ENCODE results near the gene ZC3H12D.
"Not testable (repeated sequence)": the region's sequence is repeated elsewhere in the genome, so short reads cannot be mapped to it uniquely, and the experiment has no call there.

The ZC3H12D gene

GRCh38 chr6:149483849-149484655 lies 762 bp downstream of the ZC3H12D start:
- DNase-seq (ENCODE audit: low read depth, low spot score) = no peak

DNA sequence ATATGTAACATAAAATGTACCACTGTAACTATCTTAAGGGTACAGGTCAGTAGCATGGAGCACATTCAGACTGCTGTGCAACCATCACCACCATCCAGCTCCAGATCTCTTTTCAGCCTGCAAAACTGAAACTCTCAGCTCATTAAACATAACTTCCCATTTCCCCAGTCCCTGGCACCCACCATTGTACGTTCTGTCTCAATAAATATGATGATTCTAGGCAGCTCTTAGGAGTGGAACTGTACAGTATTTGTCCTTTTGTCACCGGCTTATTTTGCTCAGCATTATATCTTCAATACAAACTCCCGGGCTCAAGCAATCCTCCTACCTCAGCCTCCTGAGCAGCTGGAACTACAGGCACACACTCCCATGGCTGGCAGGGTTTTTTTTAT lies 1.5 kb downstream of the ZC3H12D start:
- DNase-seq (ENCODE audit: low read depth, low spot score) = no peak

GRCh38 chr6:149482545-149483333 lies 2.1 kb downstream of the ZC3H12D start:
- DNase-seq (ENCODE audit: low read depth, low spot score) = no peak

- DNase-seq (ENCODE audit: low read depth, low spot score) = no peak
Measured at GRCh38 chr6:149480502-149481280, 4.1 kb downstream of the ZC3H12D start.

DNA sequence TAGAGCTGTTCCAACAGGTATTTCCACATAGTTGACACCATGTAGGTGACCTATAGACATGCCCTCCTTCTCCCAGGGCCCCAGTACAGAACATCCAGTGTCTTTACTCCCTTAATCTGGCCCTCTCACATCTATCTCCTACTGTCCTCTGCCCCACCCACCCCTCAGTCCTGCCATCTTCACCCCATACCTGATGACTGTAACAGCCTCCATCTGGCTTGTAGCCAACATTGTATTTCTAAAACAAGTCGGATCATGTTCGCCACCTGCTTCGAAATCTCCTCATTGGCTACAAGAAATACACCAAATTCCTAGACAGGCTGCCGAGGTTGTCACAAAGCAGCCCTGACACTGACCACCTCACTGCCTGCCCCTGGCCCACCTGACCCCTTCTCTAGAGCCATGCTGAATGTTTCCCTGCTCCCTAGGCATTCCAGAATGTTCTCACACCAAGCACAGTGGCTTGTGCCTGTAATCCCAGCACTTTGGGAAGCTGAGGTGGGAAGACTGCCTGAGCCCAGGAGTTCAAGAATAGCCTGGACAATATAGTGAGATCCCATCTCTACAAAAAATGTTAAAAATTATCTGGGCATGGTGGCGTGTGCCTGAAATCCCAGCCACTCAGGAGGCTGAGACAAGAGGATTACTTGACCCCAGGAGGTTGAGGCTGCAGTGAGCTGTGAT lies 6.0 kb downstream of the ZC3H12D start:
- no peak for DNase-seq (ENCODE audit: low read depth, low spot score)

GRCh38 chr6:149477544-149477943 lies 7.3 kb downstream of the ZC3H12D start:
- no peak for DNase-seq (ENCODE audit: low read depth, low spot score)

DNA sequence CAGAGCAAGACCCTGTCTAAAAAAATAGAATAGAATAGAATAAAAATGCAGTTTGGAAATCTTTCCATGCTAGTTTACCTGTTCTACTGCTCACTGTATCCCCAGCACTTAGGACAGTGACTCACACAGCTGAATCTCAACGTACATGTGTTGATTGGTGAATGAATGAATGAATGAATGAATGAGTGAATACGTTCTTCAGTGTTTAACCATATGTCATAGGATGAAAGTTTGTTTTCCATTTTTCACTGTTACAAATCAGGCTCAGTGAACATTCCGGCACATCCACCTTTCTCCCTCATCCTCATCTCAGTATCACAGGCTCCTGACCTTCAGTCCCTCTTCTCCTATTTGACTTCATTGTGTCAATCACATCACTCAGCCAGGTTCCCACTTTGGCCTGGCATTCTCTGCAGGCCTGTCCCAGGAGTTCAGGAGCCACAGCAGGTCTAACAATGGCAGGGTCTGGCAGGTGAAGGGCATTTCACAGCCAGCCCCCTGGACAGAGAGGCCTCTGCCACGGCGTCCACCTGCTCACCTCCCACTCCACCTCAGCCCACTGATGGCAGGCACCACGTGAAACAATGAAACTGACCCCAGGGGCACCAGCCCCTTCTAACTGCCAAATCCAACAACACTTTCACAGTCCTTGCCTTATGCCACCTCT lies 7.9 kb downstream of the ZC3H12D start:
- DNase-seq (ENCODE audit: low read depth, low spot score) = no peak

- no peak for DNase-seq (ENCODE audit: low read depth, low spot score)
Measured at GRCh38 chr6:149474108-149474935, 10.5 kb downstream of the ZC3H12D start.

DNA sequence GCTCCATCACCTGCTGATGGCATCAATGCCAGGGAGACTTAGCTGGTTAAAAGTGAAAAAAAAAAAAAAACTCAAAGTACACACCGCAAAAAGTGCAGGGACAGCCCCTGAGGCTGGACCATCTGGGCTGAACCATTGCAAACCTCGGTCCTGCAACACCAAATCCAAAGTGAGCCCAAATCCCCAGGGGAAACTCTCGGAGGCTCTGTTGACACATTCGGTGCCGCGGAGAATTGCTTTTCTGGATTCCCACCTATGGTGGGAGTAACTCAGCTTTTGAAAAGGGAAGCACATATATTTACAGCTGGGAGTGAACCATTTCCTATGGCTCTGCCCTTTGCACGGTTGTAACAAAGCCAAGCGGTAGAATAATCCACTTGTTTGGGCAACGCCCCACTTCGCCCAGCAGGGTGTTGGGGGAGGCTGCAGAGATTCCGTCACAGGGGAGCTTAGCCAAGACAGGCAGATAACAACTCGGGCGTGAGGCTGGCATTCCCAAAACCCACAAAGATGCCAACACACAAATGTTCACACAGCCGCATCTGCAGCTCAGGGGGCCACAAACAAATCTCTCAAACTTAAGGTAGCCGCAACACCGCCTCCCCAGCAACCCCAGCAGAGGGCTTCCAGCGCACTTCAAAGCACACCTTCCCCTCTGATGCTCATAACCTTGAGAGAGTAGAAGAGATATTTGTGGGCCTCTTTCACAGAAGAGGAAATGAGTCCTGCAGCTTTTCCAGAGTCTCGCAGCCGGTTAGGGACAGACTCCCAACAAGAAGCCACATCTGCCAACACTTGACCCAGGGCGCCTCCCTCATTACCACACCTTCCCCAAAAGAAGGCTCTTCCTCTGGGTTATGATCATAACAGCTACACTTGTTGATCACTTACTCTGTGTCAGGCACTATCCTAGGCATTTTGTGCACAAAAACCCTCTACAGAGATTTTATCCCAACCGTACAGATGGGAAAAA lies 11.4 kb downstream of the ZC3H12D start:
- DNase-seq (ENCODE audit: low read depth, low spot score) = no peak

- DNase-seq (ENCODE audit: low read depth, low spot score) = no peak
Measured at GRCh38 chr6:149472241-149472640, 12.6 kb downstream of the ZC3H12D start.

GRCh38 chr6:149471801-149472200 lies 13.0 kb downstream of the ZC3H12D start:
- no peak for DNase-seq (ENCODE audit: low read depth, low spot score)

- DNase-seq (ENCODE audit: low read depth, low spot score) = no peak
Measured at GRCh38 chr6:149470948-149471347, 13.9 kb downstream of the ZC3H12D start.

GRCh38 chr6:149468179-149468578 lies 16.6 kb downstream of the ZC3H12D start:
- DNase-seq (ENCODE audit: low read depth, low spot score) = no peak

GRCh38 chr6:149467265-149467664 lies 17.5 kb downstream of the ZC3H12D start:
- no peak for DNase-seq (ENCODE audit: low read depth, low spot score)

- DNase-seq (ENCODE audit: low read depth, low spot score) = no peak
Measured at GRCh38 chr6:149464411-149464810, 20.4 kb downstream of the ZC3H12D start.

- no peak for DNase-seq (ENCODE audit: low read depth, low spot score)
Measured at GRCh38 chr6:149463781-149464180, 21.0 kb downstream of the ZC3H12D start.

DNA sequence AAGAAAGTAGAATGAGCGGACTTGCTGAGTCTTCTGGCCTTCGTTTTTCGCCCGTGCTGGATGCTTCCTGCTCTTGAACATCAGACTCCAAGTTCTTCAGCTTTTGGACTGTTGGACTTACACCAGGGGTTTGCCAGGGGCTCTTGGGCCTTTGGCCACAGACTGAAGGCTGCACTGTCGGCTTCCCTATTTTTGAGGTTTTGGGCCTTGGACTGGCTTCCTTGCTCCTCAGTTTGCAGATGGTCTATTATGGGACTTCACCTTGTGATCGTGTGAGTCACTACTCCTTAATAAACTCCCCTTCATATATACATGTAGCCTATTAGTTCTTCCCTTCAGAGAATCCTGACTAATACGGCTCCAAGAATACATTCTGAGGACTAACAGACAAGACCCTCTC lies 22.1 kb downstream of the ZC3H12D start:
- DNase-seq (ENCODE audit: low read depth, low spot score) = not testable (repeated sequence)

DNA sequence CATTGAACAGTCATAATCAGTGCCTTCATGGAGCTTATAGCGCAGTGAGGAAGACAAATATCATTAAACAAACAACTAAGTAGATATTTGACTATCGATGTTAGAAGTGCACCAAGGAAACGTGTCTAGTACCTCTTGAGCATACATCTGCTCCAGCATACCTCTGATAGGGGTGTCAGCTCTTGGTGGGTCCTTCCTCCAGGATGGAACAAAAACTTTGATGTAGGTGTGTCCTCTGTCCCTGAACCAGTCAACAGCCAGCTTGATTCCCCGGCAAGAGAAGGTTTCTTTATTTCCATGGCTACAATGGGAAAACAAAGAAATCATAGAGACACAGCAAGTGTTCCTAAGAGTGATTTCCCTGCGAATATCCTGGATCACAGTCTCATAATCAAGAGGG lies 23.1 kb downstream of the ZC3H12D start:
- DNase-seq (ENCODE audit: low read depth, low spot score) = no peak

GRCh38 chr6:149460249-149460648 lies 24.6 kb downstream of the ZC3H12D start:
- not testable (repeated sequence) for DNase-seq (ENCODE audit: low read depth, low spot score)

All from activated CD4-positive, CD25-positive, alpha-beta regulatory T cell treated with anti-CD3 and anti-CD28 coated beads, Interleukin-2, amount 50 U/mL, for 16 hours (primary cell).